OCI-LY1 (cell line): Measurements from ENCODE around the gene TEAD4.

Experiments
- EZH2 ChIP-seq: fragments of 200-600 bp; sonication (generic), shearing (Covaris generic); IDR thresholded peaks from 2 replicates; pipeline ENCODE4 v1.8.0; 2017; ENCODE audit warnings: borderline replicate concordance, mixed run types, mild to moderate bottlenecking, antibody characterized with exemption, low read length, moderate library complexity, mixed read lengths
- TF ChIP-seq, protein P1 (sequence below): fragments of 200-600 bp; sonication (generic), shearing (Covaris generic); IDR thresholded peaks from 2 replicates; pipeline ENCODE4 v1.5.1; 2017; ENCODE audit warnings: mild to moderate bottlenecking, antibody characterized with exemption, low read length, moderate library complexity, mixed read lengths

GRCh38 chr12:3030821-3031429 lies 71.7 kb downstream of the TEAD4 start:
- TF ChIP-seq, protein P1, sequence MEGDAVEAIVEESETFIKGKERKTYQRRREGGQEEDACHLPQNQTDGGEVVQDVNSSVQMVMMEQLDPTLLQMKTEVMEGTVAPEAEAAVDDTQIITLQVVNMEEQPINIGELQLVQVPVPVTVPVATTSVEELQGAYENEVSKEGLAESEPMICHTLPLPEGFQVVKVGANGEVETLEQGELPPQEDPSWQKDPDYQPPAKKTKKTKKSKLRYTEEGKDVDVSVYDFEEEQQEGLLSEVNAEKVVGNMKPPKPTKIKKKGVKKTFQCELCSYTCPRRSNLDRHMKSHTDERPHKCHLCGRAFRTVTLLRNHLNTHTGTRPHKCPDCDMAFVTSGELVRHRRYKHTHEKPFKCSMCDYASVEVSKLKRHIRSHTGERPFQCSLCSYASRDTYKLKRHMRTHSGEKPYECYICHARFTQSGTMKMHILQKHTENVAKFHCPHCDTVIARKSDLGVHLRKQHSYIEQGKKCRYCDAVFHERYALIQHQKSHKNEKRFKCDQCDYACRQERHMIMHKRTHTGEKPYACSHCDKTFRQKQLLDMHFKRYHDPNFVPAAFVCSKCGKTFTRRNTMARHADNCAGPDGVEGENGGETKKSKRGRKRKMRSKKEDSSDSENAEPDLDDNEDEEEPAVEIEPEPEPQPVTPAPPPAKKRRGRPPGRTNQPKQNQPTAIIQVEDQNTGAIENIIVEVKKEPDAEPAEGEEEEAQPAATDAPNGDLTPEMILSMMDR: no peak
- no peak for TF ChIP-seq EZH2
